Esophagus muscularis mucosa (tissue), 4 donors: ENCODE data around the gene ITGB5. TPM values are rescaled to one million over a fixed set of nuclear protein-coding genes. Genes with fewer than 3 reads are reported as not detected.

Experiments
- DNase-seq: peaks from one replicate; pipeline ENCODE4 v3.0.0-alpha.2; 2017; ENCODE audit errors: extremely low spot score
- H3K27ac ChIP-seq, 4 donors: fragments of 200-600 bp; sonication (generic); replicated peaks in 1 of 4; 1 replicate in 3 of 4; 2 replicates in 1 of 4; pipeline ENCODE4 v1.5.1; 2016 to 2019; ENCODE audit warnings: mild to moderate bottlenecking in 1 of 4
- H3K27me3 ChIP-seq, 4 donors: fragments of 200-600 bp; sonication (generic); one replicate each; pipeline versions ENCODE4 v1.5.1 to v1.6.0; 2016 to 2019
- H3K36me3 ChIP-seq, 4 donors: fragments of 200-600 bp; sonication (generic); one replicate each; pipeline ENCODE4 v1.5.1; 2016 to 2019
- H3K4me1 ChIP-seq, 4 donors: fragments of 200-600 bp; sonication (generic); one replicate each; pipeline ENCODE4 v1.5.1; 2016 to 2019
- H3K4me3 ChIP-seq, 4 donors: fragments of 200-600 bp; sonication (generic); 1 replicate in 2 of 4; 2 replicates in 2 of 4; pipeline ENCODE4 v1.5.1; 2016 to 2019; ENCODE audit warnings: mild to moderate bottlenecking in 4 of 4, moderate library complexity in 1 of 4
- H3K9me3 ChIP-seq, 4 donors: fragments of 200-600 bp; sonication (generic); 1 replicate in 3 of 4; 2 replicates in 1 of 4; pipeline ENCODE4 v1.5.1; 2016 to 2019
- EP300 ChIP-seq: sonication (generic); formaldehyde crosslinking; IDR thresholded peaks from one replicate; pipeline ENCODE4 v1.6.1; 2017; ENCODE audit warnings: antibody characterized with exemption
- POLR2A ChIP-seq: fragments of 450-650 bp; IDR thresholded peaks from one replicate; pipeline ENCODE4 v1.6.1; 2017; ENCODE audit warnings: antibody characterized with exemption, moderate library complexity, mild to moderate bottlenecking, low read depth
- POLR2AphosphoS5 ChIP-seq, 2 donors: sonication (generic); formaldehyde crosslinking; IDR thresholded peaks; one replicate each; pipeline ENCODE4 v1.6.1; 2017; ENCODE audit warnings: antibody characterized with exemption in 2 of 2
- WGBS: methylation state at CpG from one replicate; pipeline ENCODE4 v1.1.5; 2018; 5-methylcytosine and 5-hydroxymethylcytosine counted together
- intact Hi-C: fragments of 100-400 bp; cut with DNase I; formaldehyde crosslinking; loops from one replicate; pipeline ENCODE4 v1.15.1; 2023
- total RNA-seq, 4 donors: library from RNA; depleted of rRNA; stranded (reverse); fragments of >200 nt; gene quantifications; one replicate each; pipeline versions ENCODE4 v1.1.0 to v1.2.1, GENCODE V29; 2016
- TF ChIP-seq, protein P1 (sequence below), 3 experiments: fragments of 200-600 bp in 2 of 3; fragments of 450-650 bp in 1 of 3; sonication (generic) in 2 of 3; IDR thresholded peaks; one replicate each; pipeline ENCODE4 v1.5.1; 2017 to 2019; ENCODE audit warnings: antibody characterized with exemption in 3 of 3, mild to moderate bottlenecking in 2 of 3, moderate library complexity in 1 of 3

ITGB5 gene
- total RNA-seq, 4 donors from 2014 or later: 114 to 284 (median 188) TPM

DNA sequence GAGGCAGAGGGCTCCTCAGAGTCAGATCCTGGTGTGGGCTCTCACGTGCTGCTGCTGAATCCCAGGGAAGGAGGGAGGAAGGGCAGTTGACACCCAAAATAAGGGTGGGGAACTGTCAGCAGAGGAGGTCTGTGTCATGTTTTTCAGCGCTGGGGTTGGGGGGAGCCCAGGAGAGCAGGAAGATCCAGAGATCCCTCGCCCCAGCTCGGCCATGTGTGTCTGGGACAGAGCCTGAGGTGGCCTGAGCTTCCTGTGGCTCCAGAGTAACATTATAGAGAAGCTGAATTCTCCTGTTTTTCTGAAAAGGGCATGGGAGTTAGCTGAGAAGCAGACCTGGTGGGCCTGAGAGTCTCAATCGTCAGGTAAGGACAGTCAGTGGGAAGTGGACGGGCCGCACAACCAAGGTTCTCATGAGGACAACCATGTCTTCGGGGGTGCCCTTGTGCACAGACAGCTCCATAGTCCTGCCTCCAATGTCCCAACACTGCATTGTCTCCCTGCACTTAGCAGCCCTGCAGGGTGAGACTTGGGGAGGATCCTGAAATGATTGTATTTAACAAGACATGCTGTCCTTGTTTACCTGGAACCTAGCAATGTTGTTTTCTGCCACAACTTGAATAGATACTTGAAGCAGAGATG is 138.5 kb downstream of the ITGB5 start:
- H3K4me1 ChIP-seq: no peaks in the 10 kb centered on the region
- WGBS: 86% methylated on average over 6 of the region's 8 CpGs
- intact Hi-C loops: no loop called here
- no peaks in the 10 kb centered on the region for H3K9me3 ChIP-seq
- no peak overlapping the region for H3K27ac ChIP-seq
- TF ChIP-seq POLR2AphosphoS5 (IDR thresholded peaks at IDR 0.05) (no peak), EP300 (no peak), POLR2A (no peak)
- TF ChIP-seq, protein P1, sequence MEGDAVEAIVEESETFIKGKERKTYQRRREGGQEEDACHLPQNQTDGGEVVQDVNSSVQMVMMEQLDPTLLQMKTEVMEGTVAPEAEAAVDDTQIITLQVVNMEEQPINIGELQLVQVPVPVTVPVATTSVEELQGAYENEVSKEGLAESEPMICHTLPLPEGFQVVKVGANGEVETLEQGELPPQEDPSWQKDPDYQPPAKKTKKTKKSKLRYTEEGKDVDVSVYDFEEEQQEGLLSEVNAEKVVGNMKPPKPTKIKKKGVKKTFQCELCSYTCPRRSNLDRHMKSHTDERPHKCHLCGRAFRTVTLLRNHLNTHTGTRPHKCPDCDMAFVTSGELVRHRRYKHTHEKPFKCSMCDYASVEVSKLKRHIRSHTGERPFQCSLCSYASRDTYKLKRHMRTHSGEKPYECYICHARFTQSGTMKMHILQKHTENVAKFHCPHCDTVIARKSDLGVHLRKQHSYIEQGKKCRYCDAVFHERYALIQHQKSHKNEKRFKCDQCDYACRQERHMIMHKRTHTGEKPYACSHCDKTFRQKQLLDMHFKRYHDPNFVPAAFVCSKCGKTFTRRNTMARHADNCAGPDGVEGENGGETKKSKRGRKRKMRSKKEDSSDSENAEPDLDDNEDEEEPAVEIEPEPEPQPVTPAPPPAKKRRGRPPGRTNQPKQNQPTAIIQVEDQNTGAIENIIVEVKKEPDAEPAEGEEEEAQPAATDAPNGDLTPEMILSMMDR (IDR thresholded peaks at IDR 0.05): no peak
- H3K4me3 ChIP-seq: no peak overlapping the region
- H3K36me3 ChIP-seq: peaks cover 17 to 39% (median 30%) of the 10 kb centered on the region in 4 donors
- no peaks in the 10 kb centered on the region for H3K27me3 ChIP-seq
- no peak for DNase-seq

DNA sequence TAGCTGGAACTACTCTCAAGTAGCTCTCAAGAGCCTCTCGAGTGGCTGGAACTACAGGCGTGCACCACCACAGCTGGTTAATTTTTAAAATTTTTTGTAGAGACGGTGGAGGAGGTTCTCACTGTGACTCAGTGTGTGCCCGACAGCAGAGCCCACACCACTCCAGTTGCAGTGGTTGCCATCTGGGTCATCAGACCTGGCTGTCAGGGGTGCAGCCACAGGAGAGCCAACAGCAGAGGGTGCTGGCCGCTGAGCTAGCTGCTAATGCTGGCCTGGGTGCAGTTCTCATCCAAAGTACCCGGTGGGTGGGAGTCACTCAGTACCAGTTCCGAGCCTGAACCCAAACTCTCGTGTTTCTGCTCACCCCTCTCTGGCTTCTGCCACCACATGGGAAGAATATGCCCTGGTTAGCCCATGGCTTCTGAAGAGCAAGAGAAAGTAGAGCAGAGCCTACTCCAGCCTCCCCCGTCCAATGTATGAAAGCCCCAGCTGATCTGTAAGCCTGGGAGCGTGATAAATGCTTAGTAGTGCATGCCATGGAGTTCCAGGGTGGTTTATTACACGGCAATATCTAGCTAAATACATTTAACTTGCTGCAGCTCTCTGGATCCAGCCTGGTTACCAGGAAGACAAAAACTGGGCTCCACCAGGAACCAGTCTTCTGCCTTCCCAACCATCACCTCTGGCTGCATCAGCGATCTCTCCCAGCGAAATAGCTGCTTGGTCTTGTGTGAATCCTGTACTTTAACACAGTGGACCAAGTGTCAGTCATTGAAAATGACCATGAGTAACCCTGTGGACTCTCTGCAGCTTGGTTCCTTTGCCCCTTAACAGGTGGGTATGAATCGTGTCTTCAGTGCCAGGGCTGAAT is 139.8 kb downstream of the ITGB5 start:
- intact Hi-C loops: no loop called here
- H3K27ac ChIP-seq: no peak overlapping the region
- WGBS: 91% methylated on average over 13 of the region's 14 CpGs
- no peak overlapping the region for H3K4me3 ChIP-seq
- H3K4me1 ChIP-seq: no peaks in the 10 kb centered on the region
- no peaks in the 10 kb centered on the region for H3K27me3 ChIP-seq
- H3K36me3 ChIP-seq: peaks cover 17 to 53% (median 40%) of the 10 kb centered on the region in 4 donors
- no peaks in the 10 kb centered on the region for H3K9me3 ChIP-seq
- TF ChIP-seq, protein P1 (IDR thresholded peaks at IDR 0.05): no peak
- TF ChIP-seq EP300 (no peak), POLR2A (no peak), POLR2AphosphoS5 (IDR thresholded peaks at IDR 0.05) (no peak)
- DNase-seq: no peak

DNA sequence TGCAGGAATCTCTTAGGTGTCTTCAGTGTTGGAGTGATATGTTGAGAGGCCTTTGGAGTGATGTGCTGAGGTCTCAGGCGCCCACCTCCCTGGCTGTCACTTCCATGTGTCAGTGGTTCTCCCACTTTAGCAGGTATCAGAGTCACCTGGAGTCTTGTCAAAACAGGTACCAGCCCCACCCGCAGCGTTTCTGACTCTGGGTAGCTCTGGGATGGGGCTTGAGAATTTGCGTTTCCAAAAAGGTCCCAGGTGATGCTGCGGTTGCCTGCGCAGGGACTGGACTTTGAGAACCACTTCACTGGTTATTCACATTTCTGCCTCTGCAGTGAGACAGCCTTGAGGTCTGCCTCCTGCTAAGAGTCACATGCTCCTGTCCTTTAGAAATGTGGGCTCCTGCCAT is 141.4 kb downstream of the ITGB5 start:
- peaks cover 24 to 69% (median 54%) of the 10 kb centered on the region in 4 donors for H3K36me3 ChIP-seq
- H3K27ac ChIP-seq: no peak overlapping the region
- no peak for DNase-seq
- no peaks in the 10 kb centered on the region for H3K4me1 ChIP-seq
- no peaks in the 10 kb centered on the region for H3K27me3 ChIP-seq
- TF ChIP-seq EP300 (no peak), POLR2AphosphoS5 (IDR thresholded peaks at IDR 0.05) (no peak), POLR2A (no peak)
- TF ChIP-seq, protein P1 (IDR thresholded peaks at IDR 0.05): no peak
- no peaks in the 10 kb centered on the region for H3K9me3 ChIP-seq
- intact Hi-C loops: no loop called here
- 98% methylated on average over 6 of the region's 6 CpGs for WGBS
- H3K4me3 ChIP-seq: no peak overlapping the region

DNA sequence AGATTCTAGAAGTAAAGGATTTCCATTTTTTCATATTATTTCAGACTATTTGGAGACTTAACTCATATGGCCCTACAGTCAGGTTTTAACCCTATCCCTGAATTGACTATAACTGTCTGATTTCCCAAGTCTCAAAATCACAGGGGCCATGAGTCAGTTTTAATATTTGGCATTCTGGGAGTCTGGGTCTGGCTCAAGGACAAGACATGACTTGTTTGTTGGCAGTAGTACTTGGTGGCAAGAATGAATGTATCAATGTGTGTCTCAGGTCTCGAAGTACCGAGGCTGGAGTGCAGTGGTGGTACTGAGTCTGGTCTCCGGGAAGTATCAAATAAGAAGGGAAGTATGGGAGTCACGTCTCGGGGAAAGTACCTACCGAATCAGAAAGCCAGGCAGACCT is 146.1 kb downstream of the ITGB5 start:
- no peak for DNase-seq
- no peak overlapping the region for H3K27ac ChIP-seq
- no peaks in the 10 kb centered on the region for H3K9me3 ChIP-seq
- peaks cover 0 to 7% (median 0%) of the 10 kb centered on the region in 4 donors for H3K4me1 ChIP-seq
- WGBS: 86% methylated on average over 6 of the region's 6 CpGs
- no peak overlapping the region for H3K4me3 ChIP-seq
- no peaks in the 10 kb centered on the region for H3K27me3 ChIP-seq
- peaks cover 40 to 95% (median 88%) of the 10 kb centered on the region in 4 donors for H3K36me3 ChIP-seq
- intact Hi-C loops: no loop called here
- TF ChIP-seq EP300 (no peak), POLR2AphosphoS5 (IDR thresholded peaks at IDR 0.05) (no peak), POLR2A (no peak)
- TF ChIP-seq, protein P1 (IDR thresholded peaks at IDR 0.05): no peak
